ENCODE results near the gene RBPMS2. TPM values are rescaled to one million over a fixed set of nuclear protein-coding genes. Genes with fewer than 3 reads are reported as not detected.

The RBPMS2 gene
- total RNA-seq: 0.26 TPM in 1 of 2 replicates, not detected in the other

DNA sequence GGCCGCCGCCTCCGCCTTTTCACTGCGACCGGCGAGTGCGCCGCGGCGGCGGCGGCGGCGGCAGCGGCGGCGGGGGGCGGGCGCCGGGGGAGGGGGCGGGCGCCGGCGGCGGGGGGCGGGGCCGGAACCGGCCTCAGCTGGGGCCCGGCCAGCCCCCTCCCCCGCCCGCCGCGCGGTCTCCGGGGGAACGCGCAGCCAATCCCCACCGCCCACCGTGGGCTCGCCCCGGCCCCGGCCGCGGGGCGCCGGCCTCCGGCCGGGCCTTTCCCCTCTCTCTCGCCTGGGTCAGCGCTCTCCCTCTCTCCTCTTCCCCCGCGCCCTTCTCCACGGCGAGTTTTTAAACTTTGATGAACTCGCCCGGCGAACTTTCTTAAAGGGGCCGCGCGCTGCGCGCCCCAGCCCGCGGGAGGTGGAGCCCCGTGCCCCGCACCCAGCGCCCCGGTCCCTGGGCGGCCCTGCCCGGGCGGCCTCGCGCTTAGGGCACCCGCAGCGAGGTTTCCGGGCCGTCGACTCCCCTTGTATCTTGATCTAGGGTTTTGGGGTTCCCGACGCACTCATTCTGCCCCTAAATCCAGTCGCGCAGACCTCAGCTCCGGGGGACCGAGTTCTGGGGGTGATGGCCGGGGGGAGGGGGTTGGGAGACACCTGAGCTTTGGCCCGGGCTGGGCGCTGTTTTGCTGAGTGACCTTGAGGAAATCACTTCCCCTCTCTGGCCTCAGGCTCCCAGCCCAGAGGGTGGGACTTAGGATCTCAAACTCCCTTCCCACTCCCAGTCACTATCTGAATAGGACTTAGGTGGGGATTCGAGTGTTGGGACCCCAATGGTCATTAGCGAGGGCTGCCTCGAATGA, at the start of gene RBPMS2:
Gene RBPMS2, minus strand, starts transcription at position 39 of the 851 bp plus-strand sequence. CDS start 270 bp downstream, outside the sequence.

Other genes starting within 250 kb of the RBPMS2 start
- 4.5 and 6.2 TPM in 2 replicates for gene PIF1, start 50.1 kb upstream of the RBPMS2 start, total RNA-seq
- gene PLEKHO2, start 66.3 kb upstream of the RBPMS2 start, total RNA-seq: 14.1 and 26.0 TPM in 2 replicates
- 1.3 and 8.7 TPM in 2 replicates for gene ANKDD1A, start 136.3 kb upstream of the RBPMS2 start, total RNA-seq
- 74.2 and 78.2 TPM in 2 replicates for gene SPG21, start 214.3 kb upstream of the RBPMS2 start, total RNA-seq

Data from epithelial cell of alveolus of lung (primary cell).